Measurements from ENCODE around the gene GDF7.

DNA sequence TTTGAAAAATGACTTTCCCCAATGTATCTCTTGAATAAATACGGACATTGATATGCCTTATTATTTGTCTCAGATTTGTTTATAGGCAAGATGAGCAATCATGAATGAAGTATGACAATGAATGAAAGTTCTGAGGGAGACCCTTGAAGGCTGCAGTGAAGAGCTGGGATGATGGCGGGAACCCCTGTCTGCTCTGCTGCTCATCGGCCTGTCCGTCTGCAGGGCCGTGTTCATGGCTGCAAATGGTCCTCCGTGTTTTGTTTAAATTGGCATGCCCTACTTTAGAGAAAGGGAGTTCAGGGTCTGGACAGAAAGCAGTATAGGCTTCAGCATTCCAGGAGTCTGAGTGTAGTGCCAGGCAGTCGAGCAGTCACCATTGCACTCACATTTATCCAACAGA is 14.8 kb upstream of the GDF7 start:
- TF ChIP-seq CTCF (conservative IDR thresholded peaks at IDR 0.05 in 1 of 2, IDR thresholded peaks at IDR 0.05 in 1 of 2; ENCODE audit: extremely low read depth in 1 of 2, insufficient read depth in 1 of 2, low read depth in 1 of 2, low read length in 2 of 2), result no peak
- TF ChIP-seq EZH2 (IDR thresholded peaks at IDR 0.05; ENCODE audit: borderline replicate concordance, low read length), result no peak
